RWPE1 (cell line): ENCODE results near the gene TNFSF4.
"Not testable (repeated sequence)": the region's sequence is repeated elsewhere in the genome, so short reads cannot be mapped to it uniquely, and the experiment has no call there.

Experiments used
- CTCF ChIA-PET: fragments of 350-600 bp; sonication (Branson Sonifier 250); formaldehyde crosslinking; extraction: SDS; loops from one replicate; lab custom pipeline; 2021; lab: Yijun Ruan, JAX
- POLR2A ChIA-PET: fragments of 400-600 bp; formaldehyde crosslinking; extraction: SDS; loops from one replicate; lab custom pipeline; 2020; ENCODE audit warnings: antibody characterized with exemption; ENCODE audit not compliant: low non-redundant PET; lab: Yijun Ruan, JAX
- DNase-seq: peaks from one replicate; pipeline ENCODE4 v3.0.0; 2012; ENCODE audit warnings: low spot score
- H3K27ac ChIP-seq: fragments of 450-650 bp; 2 replicates; pipeline ENCODE4 v1.5.1; 2017
- TF ChIP-seq, protein P1 (sequence below): fragments of 450-650 bp; conservative IDR thresholded peaks from 2 replicates; pipeline ENCODE4 v1.5.1; 2017; ENCODE audit warnings: low read depth, mild to moderate bottlenecking

The TNFSF4 gene

DNA sequence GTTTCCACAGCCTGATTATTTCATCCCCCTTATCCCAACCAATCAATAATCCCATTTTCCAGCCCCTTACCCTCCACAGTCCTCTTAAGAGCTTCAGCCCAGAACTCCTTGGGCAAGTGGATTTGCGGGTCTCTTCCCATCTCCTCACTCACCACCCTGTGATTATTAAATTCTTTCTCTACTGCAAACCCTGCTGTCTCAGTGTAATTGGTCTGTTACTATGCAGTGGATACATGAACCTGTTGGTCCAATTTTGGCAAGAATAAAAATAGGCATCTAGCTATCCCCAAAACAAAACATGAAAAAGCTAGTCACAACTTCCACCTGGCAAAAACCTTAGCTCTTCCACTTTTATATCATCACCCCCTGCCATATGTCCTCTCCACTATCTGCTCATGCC lies 36.2 kb upstream of the TNFSF4 start:
- ChIA-PET POLR2A (interaction anchor here (0.5 kb wide), 1 partner anchor 497 kb away, joined by 3 read pairs; no protein-coding TSS in a partner anchor), CTCF (no interaction called here)
- no peak for DNase-seq
- no peak overlapping the region for H3K27ac ChIP-seq
- TF ChIP-seq, protein P1, sequence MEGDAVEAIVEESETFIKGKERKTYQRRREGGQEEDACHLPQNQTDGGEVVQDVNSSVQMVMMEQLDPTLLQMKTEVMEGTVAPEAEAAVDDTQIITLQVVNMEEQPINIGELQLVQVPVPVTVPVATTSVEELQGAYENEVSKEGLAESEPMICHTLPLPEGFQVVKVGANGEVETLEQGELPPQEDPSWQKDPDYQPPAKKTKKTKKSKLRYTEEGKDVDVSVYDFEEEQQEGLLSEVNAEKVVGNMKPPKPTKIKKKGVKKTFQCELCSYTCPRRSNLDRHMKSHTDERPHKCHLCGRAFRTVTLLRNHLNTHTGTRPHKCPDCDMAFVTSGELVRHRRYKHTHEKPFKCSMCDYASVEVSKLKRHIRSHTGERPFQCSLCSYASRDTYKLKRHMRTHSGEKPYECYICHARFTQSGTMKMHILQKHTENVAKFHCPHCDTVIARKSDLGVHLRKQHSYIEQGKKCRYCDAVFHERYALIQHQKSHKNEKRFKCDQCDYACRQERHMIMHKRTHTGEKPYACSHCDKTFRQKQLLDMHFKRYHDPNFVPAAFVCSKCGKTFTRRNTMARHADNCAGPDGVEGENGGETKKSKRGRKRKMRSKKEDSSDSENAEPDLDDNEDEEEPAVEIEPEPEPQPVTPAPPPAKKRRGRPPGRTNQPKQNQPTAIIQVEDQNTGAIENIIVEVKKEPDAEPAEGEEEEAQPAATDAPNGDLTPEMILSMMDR = no peak

DNA sequence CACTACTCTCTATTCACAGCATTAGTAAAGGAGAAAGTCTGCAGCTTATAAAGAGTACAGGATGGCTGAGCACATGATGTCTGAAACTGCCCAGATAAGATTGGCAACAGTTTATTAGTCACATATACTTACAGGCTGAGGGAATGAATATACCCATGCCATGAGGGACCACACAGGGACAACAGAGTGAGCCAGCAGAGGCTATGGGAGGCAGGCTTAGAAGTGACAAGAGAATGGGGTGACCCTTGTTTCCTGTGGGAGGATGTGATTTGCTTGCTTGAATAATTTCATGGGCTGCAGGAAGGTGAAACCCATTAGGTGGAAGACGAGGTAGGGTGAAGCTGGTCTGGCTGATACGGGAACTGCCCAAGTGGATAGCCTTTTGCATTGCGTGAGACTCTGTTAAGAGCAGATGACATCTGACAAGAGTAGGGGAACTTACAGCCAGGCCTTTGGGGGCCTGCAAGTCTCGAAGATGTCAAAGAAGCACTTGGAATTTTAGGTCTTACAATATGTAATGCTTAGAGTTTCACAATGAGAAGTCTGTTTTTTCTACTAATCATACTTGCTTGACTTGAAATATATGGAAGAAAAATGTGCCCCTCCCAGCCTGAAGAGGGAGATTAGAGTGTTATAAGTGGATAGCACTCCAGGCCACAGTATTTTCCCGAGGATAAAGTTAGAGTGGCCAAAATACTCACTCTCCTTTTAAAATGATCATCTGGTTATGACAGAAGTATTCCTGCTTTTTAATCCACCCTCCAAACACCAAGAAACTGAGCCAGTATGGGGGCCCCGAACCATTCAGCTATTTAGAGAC lies 34.6 kb upstream of the TNFSF4 start:
- DNase-seq = no peak
- ChIA-PET POLR2A (no interaction called here), CTCF (no interaction called here)
- TF ChIP-seq, protein P1 = no peak
- no peak overlapping the region for H3K27ac ChIP-seq

GRCh38 chr1:173240609-173241008 lies 33.5 kb upstream of the TNFSF4 start:
- ChIA-PET CTCF (interaction anchor here (0.5 kb wide), 1 partner anchor 23 kb away, joined by 4 read pairs; no protein-coding TSS in a partner anchor), POLR2A (no interaction called here)
- TF ChIP-seq, protein P1 = no peak
- no peak for DNase-seq
- no peak overlapping the region for H3K27ac ChIP-seq

DNA sequence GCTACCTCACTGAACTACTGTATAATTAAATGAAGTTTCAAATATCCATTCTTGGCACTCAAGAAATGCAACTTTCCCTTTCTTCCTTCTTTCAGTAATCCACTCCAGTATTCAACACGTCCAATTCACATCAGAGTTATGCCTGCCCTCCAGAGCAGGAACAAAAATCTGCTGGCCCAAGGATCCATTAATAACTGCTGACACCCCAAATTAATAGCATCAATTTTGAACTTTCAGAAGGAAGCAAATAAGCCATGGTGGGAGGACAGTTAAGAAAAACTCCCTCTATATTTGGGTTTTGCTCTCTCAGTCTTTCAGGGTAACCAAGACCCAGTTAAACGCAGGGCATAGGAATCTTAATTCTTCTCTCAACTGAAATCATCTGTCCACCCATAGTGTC lies 31.9 kb upstream of the TNFSF4 start:
- CTCF ChIA-PET = no interaction called here
- POLR2A ChIA-PET = no interaction called here
- TF ChIP-seq, protein P1 = no peak
- H3K27ac ChIP-seq = no peak overlapping the region
- no peak for DNase-seq

DNA sequence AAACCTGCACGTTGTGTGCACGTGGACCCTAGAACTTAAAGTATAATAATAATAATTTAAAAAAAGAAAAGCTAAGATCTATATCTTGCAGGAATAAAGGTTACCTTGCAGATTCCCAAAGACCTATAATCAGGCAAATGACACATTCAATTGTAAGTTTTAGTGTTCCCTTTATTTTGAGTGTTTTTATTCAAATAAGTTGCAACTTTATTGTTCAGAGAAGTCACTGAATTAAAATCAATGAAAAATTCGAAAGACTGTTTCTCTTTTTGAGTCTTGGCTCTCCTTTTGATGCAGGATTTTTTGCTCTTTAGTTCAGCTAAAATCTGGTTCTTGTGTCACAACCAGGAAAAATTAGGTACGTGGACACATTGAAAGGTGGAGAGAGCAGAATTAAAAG lies 27.8 kb upstream of the TNFSF4 start:
- no peak overlapping the region for H3K27ac ChIP-seq
- ChIA-PET CTCF (interaction anchor here (1.0 kb wide), 1 partner anchor 20 kb away, joined by 6 read pairs; no protein-coding TSS in a partner anchor), POLR2A (no interaction called here)
- TF ChIP-seq, protein P1 = no peak
- no peak for DNase-seq

- H3K27ac ChIP-seq, CTCF ChIA-PET, POLR2A ChIA-PET, DNase-seq: not testable (repeated sequence)
These were observed 27.3 kb upstream of the TNFSF4 start for GRCh38 chr1:173234434-173234833.

DNA sequence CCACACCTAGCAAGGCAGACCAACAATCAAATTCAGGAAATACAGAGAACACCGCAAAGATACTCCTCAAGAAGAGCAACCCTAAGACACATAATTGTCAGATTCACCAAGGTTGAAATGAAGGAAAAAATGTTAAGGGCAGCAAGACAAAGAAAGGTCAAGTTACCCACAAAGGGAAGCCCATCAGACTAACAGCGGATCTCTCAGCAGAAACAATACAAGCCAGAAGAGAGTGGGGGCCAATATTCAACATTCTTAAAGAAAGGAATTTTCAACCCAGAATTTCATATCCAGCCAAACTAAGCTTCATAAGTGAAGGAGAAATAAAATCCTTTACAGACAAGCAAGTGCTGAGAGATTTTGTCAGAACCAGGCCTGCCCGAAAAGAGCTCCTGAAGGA lies 21.9 kb upstream of the TNFSF4 start:
- DNase-seq, POLR2A ChIA-PET, H3K27ac ChIP-seq, CTCF ChIA-PET: not testable (repeated sequence)
